ENCODE results near the gene CCSER2.

CCSER2 gene

GRCh38 chr10:84477398-84478128 lies 149.2 kb downstream of the CCSER2 start:
- H3K18ac ChIP-seq (ENCODE audit: low read depth in 1 of 2, low read length in 2 of 2), result no peak overlapping the region
- H2BK15ac ChIP-seq (ENCODE audit: low read depth, poor library complexity, severe bottlenecking), result no peak overlapping the region
- H3K9me3 ChIP-seq (ENCODE audit: control insufficient read depth, low read length), result no peaks in the 10 kb centered on the region
- H2BK120ac ChIP-seq (ENCODE audit: low read depth, low read length), result no peak overlapping the region
- H2AK5ac ChIP-seq (ENCODE audit: low read length, severe bottlenecking), result no peak overlapping the region
- no peak overlapping the region for H4K91ac ChIP-seq (ENCODE audit: low read length)
- no peak overlapping the region for H3K4me3 ChIP-seq (ENCODE audit: insufficient read depth in 1 of 2, low read depth in 1 of 2, low read length in 2 of 2)
- no peaks in the 10 kb centered on the region for H3K27me3 ChIP-seq (ENCODE audit: control insufficient read depth in 1 of 2, insufficient read depth in 1 of 2, low read length in 2 of 2)
- no peak overlapping the region for H2BK5ac ChIP-seq (ENCODE audit: low read depth, low read length, poor library complexity, severe bottlenecking)
- peaks cover 0 to 56% of the 10 kb centered on the region in 2 experiments for H3K36me3 ChIP-seq (ENCODE audit: control insufficient read depth in 1 of 2, insufficient read depth in 2 of 2, low read depth in 1 of 2, low read length in 2 of 2)
- H2BK12ac ChIP-seq (ENCODE audit: low read length in 2 of 2), result no peak overlapping the region
- H3K27ac ChIP-seq (ENCODE audit: low read length, poor library complexity, severe bottlenecking), result no peak overlapping the region
- peaks cover 3% of the 10 kb centered on the region for H3K4me1 ChIP-seq (ENCODE audit: control insufficient read depth, insufficient read depth, low read depth, low read length)
- H3K9ac ChIP-seq (ENCODE audit: low read length), result no peak overlapping the region
- no peak overlapping the region for H3K4me2 ChIP-seq (ENCODE audit: low read length, poor library complexity, severe bottlenecking)
- peaks cover 14% of the 10 kb centered on the region for H3K79me1 ChIP-seq (replicated peaks; ENCODE audit: low read length, poor library complexity, severe bottlenecking)
- H3K23ac ChIP-seq (ENCODE audit: low read length in 2 of 2), result no peak overlapping the region
- no peak overlapping the region for H3K4ac ChIP-seq (ENCODE audit: low read depth in 1 of 2, low read length in 2 of 2)
- 70% methylated on average over 2 of the region's 3 CpGs for WGBS
- no peak overlapping the region for H2AFZ ChIP-seq (ENCODE audit: low read depth, low read length)
- no peak for DNase-seq
- no peak overlapping the region for H4K8ac ChIP-seq (ENCODE audit: low read length)
- no peak overlapping the region for H3K14ac ChIP-seq (ENCODE audit: low read length in 2 of 2)

- Histone ChIP-seq H2BK120ac (ENCODE audit: low read depth, low read length) (no peak overlapping the region), H3K23ac (ENCODE audit: low read length in 2 of 2) (no peak overlapping the region)
These were observed 149.8 kb downstream of the CCSER2 start for GRCh38 chr10:84478151-84478550.

GRCh38 chr10:84478679-84479078 lies 150.3 kb downstream of the CCSER2 start:
- no peak overlapping the region for H2BK12ac ChIP-seq (ENCODE audit: low read length in 2 of 2)
- H2BK15ac ChIP-seq (ENCODE audit: low read depth, poor library complexity, severe bottlenecking), result no peak overlapping the region
- no peak overlapping the region for H2BK5ac ChIP-seq (ENCODE audit: low read depth, low read length, poor library complexity, severe bottlenecking)
- H3K4me3 ChIP-seq (ENCODE audit: insufficient read depth in 1 of 2, low read depth in 1 of 2, low read length in 2 of 2), result no peak overlapping the region
- no peak overlapping the region for H3K18ac ChIP-seq (ENCODE audit: low read depth in 1 of 2, low read length in 2 of 2)
- H3K4me1 ChIP-seq (ENCODE audit: control insufficient read depth, insufficient read depth, low read depth, low read length), result peaks cover 3% of the 10 kb centered on the region
- no peak overlapping the region for H4K8ac ChIP-seq (ENCODE audit: low read length)
- DNase-seq, result no peak
- no peak overlapping the region for H3K23ac ChIP-seq (ENCODE audit: low read length in 2 of 2)
- no peak overlapping the region for H3K14ac ChIP-seq (ENCODE audit: low read length in 2 of 2)
- H3K27me3 ChIP-seq (ENCODE audit: control insufficient read depth in 1 of 2, insufficient read depth in 1 of 2, low read length in 2 of 2), result no peaks in the 10 kb centered on the region
- H2AK5ac ChIP-seq (ENCODE audit: low read length, severe bottlenecking), result no peak overlapping the region
- whole genome bisulfite sequencing, result 100% methylated on average over 1 of the region's 1 CpG
- no peak overlapping the region for H2AFZ ChIP-seq (ENCODE audit: low read depth, low read length)
- no peak overlapping the region for H2BK120ac ChIP-seq (ENCODE audit: low read depth, low read length)
- H3K4me2 ChIP-seq (ENCODE audit: low read length, poor library complexity, severe bottlenecking), result no peak overlapping the region
- H3K36me3 ChIP-seq (ENCODE audit: control insufficient read depth in 1 of 2, insufficient read depth in 2 of 2, low read depth in 1 of 2, low read length in 2 of 2), result peaks cover 0 to 52% of the 10 kb centered on the region in 2 experiments
- H3K27ac ChIP-seq (ENCODE audit: low read length, poor library complexity, severe bottlenecking), result no peak overlapping the region
- no peak overlapping the region for H3K9ac ChIP-seq (ENCODE audit: low read length)
- no peak overlapping the region for H4K91ac ChIP-seq (ENCODE audit: low read length)
- no peak overlapping the region for H3K4ac ChIP-seq (ENCODE audit: low read depth in 1 of 2, low read length in 2 of 2)
- no peaks in the 10 kb centered on the region for H3K9me3 ChIP-seq (ENCODE audit: control insufficient read depth, low read length)
- peaks cover 14% of the 10 kb centered on the region for H3K79me1 ChIP-seq (replicated peaks; ENCODE audit: low read length, poor library complexity, severe bottlenecking)

More at GRCh38 chr10:84478151-84478550, 149.8 kb downstream of the CCSER2 start:
- Histone ChIP-seq H4K91ac (ENCODE audit: low read length) (no peak overlapping the region), H3K9ac (ENCODE audit: low read length) (no peak overlapping the region), H3K27me3 (ENCODE audit: control insufficient read depth in 1 of 2, insufficient read depth in 1 of 2, low read length in 2 of 2) (no peaks in the 10 kb centered on the region), H3K4me2 (ENCODE audit: low read length, poor library complexity, severe bottlenecking) (no peak overlapping the region), H3K27ac (ENCODE audit: low read length, poor library complexity, severe bottlenecking) (no peak overlapping the region), H3K4ac (ENCODE audit: low read depth in 1 of 2, low read length in 2 of 2) (no peak overlapping the region), H3K36me3 (ENCODE audit: control insufficient read depth in 1 of 2, insufficient read depth in 2 of 2, low read depth in 1 of 2, low read length in 2 of 2) (peaks cover 0 to 55% of the 10 kb centered on the region in 2 experiments), H3K4me3 (ENCODE audit: insufficient read depth in 1 of 2, low read depth in 1 of 2, low read length in 2 of 2) (no peak overlapping the region), H2BK5ac (ENCODE audit: low read depth, low read length, poor library complexity, severe bottlenecking) (no peak overlapping the region), H2BK15ac (ENCODE audit: low read depth, poor library complexity, severe bottlenecking) (no peak overlapping the region), H2AFZ (ENCODE audit: low read depth, low read length) (no peak overlapping the region), H3K9me3 (ENCODE audit: control insufficient read depth, low read length) (no peaks in the 10 kb centered on the region), H2BK12ac (ENCODE audit: low read length in 2 of 2) (no peak overlapping the region), H3K4me1 (ENCODE audit: control insufficient read depth, insufficient read depth, low read depth, low read length) (peaks cover 3% of the 10 kb centered on the region), H3K14ac (ENCODE audit: low read length in 2 of 2) (no peak overlapping the region), H2AK5ac (ENCODE audit: low read length, severe bottlenecking) (no peak overlapping the region), H3K79me1 (replicated peaks; ENCODE audit: low read length, poor library complexity, severe bottlenecking) (peaks cover 14% of the 10 kb centered on the region), H4K8ac (ENCODE audit: low read length) (no peak overlapping the region), H3K18ac (ENCODE audit: low read depth in 1 of 2, low read length in 2 of 2) (no peak overlapping the region)
- peak; percentile 26 for DNase-seq

GRCh38 chr10:84484541-84484940 lies 156.2 kb downstream of the CCSER2 start:
- no peak overlapping the region for H3K4me2 ChIP-seq (ENCODE audit: low read length, poor library complexity, severe bottlenecking)
- no peak overlapping the region for H4K8ac ChIP-seq (ENCODE audit: low read length)
- H3K14ac ChIP-seq (ENCODE audit: low read length in 2 of 2), result no peak overlapping the region
- H2BK12ac ChIP-seq (ENCODE audit: low read length in 2 of 2), result no peak overlapping the region
- no peak overlapping the region for H3K23ac ChIP-seq (ENCODE audit: low read length in 2 of 2)
- no peak overlapping the region for H2AK5ac ChIP-seq (ENCODE audit: low read length, severe bottlenecking)
- no CpG with 5 or more reads among the region's 2 CpGs for WGBS
- no peak overlapping the region for H4K91ac ChIP-seq (ENCODE audit: low read length)
- no peak overlapping the region for H2BK15ac ChIP-seq (ENCODE audit: low read depth, poor library complexity, severe bottlenecking)
- H2AFZ ChIP-seq (ENCODE audit: low read depth, low read length), result no peak overlapping the region
- DNase-seq, result no peak
- H3K4me3 ChIP-seq (ENCODE audit: insufficient read depth in 1 of 2, low read depth in 1 of 2, low read length in 2 of 2), result no peak overlapping the region
- H3K36me3 ChIP-seq (ENCODE audit: control insufficient read depth in 1 of 2, insufficient read depth in 2 of 2, low read depth in 1 of 2, low read length in 2 of 2), result peaks cover 3 to 28% of the 10 kb centered on the region in 2 experiments
- H3K9ac ChIP-seq (ENCODE audit: low read length), result no peak overlapping the region
- no peaks in the 10 kb centered on the region for H3K4me1 ChIP-seq (ENCODE audit: control insufficient read depth, insufficient read depth, low read depth, low read length)
- no peak overlapping the region for H3K27ac ChIP-seq (ENCODE audit: low read length, poor library complexity, severe bottlenecking)
- H2BK120ac ChIP-seq (ENCODE audit: low read depth, low read length), result no peak overlapping the region
- no peaks in the 10 kb centered on the region for H3K9me3 ChIP-seq (ENCODE audit: control insufficient read depth, low read length)
- H3K79me1 ChIP-seq (replicated peaks; ENCODE audit: low read length, poor library complexity, severe bottlenecking), result peaks cover 7% of the 10 kb centered on the region
- no peak overlapping the region for H3K18ac ChIP-seq (ENCODE audit: low read depth in 1 of 2, low read length in 2 of 2)
- H3K27me3 ChIP-seq (ENCODE audit: control insufficient read depth in 1 of 2, insufficient read depth in 1 of 2, low read length in 2 of 2), result no peaks in the 10 kb centered on the region
- H2BK5ac ChIP-seq (ENCODE audit: low read depth, low read length, poor library complexity, severe bottlenecking), result no peak overlapping the region
- no peak overlapping the region for H3K4ac ChIP-seq (ENCODE audit: low read depth in 1 of 2, low read length in 2 of 2)
